ENCODE measurements around the gene CASKIN2. TPM values are rescaled to one million over a fixed set of nuclear protein-coding genes. Genes with fewer than 3 reads are reported as not detected.

Gene CASKIN2
- total RNA-seq, 6 experiments from 2014 or later, result 9.0 to 26.0 (median 12.0) TPM

DNA sequence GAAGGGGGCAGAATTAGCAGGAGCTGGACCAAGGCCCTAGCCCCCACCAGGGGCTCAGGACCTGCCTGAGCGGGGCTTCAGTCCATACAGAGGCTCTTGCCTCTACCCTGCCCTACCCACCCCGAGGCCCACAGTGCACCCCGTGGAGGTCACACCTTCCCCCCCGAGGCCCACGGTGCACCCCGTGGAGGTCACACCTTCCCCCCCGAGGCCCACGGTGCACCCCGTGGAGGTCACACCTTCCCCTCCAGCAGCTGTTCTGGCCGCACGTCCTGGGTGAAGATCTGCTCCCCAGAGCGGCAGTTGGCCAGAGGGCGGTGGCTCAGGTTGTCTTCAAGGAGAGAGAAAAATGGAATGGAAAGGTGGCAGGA, 11.4 kb downstream of the CASKIN2 start:
- H3K4me1 ChIP-seq, result peaks cover 0 to 13% (median 5%) of the 10 kb centered on the region in 4 donors

DNA sequence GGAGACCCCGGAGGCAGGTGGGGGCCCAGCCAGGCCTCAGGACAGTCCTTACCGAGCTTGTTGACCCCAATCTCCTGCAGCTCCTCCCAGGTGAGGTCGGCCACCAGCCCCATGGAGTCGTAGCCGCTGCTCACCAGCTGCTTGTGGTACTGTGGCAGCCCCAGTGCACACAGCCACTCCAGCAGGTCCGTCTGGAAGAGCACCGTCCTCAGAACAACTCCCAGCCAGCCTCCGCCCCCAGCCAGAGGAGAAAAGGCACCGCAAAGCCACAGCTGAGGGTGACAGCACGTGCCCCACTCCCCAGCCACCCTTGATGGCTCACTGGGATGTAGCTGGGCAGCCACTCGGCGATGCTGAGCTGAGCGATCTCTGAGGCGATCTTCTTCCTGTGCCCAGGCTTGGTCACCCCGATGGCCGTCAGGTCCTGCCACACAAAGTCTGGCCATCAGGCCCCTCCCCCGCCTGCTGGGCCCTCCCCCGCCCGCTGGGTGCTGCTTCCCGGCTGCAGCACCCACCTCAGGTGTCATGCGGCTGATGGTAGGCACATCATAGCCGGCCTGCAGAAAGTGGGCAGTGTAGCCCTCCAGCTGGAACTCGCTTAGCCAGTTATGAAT, 11.9 kb downstream of the CASKIN2 start:
- intact Hi-C loops (cut with DNase I), result loop anchor here in 1 of 2 donors (10.0 kb wide), 1 partner anchor 69 kb away; no protein-coding TSS in a partner anchor
- H3K27me3 ChIP-seq, result no peaks in the 10 kb centered on the region
- TF ChIP-seq, protein P1, sequence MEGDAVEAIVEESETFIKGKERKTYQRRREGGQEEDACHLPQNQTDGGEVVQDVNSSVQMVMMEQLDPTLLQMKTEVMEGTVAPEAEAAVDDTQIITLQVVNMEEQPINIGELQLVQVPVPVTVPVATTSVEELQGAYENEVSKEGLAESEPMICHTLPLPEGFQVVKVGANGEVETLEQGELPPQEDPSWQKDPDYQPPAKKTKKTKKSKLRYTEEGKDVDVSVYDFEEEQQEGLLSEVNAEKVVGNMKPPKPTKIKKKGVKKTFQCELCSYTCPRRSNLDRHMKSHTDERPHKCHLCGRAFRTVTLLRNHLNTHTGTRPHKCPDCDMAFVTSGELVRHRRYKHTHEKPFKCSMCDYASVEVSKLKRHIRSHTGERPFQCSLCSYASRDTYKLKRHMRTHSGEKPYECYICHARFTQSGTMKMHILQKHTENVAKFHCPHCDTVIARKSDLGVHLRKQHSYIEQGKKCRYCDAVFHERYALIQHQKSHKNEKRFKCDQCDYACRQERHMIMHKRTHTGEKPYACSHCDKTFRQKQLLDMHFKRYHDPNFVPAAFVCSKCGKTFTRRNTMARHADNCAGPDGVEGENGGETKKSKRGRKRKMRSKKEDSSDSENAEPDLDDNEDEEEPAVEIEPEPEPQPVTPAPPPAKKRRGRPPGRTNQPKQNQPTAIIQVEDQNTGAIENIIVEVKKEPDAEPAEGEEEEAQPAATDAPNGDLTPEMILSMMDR (IDR thresholded peaks at IDR 0.05), result no peak
- TF ChIP-seq POLR2A (IDR thresholded peaks at IDR 0.05), result no peak
- peaks cover 0 to 10% (median 5%) of the 10 kb centered on the region in 4 donors for H3K36me3 ChIP-seq
- DNase-seq, result peak in 1 of 3 donors; percentile 25
- WGBS (ENCODE audit: insufficient coverage, low coverage, low lambda C conversion rate, missing lambda C conversion rate), result 80% methylated on average over 2 of the region's 23 CpGs
- H3K4me3 ChIP-seq, result no peak overlapping the region
- no peak overlapping the region for H3K27ac ChIP-seq
- no peak for ATAC-seq
- peaks cover 0 to 13% (median 5%) of the 10 kb centered on the region in 4 donors for H3K4me1 ChIP-seq
- no peaks in the 10 kb centered on the region for H3K9me3 ChIP-seq

More for the DNA sequence above, 11.4 kb downstream of the CASKIN2 start:
- ATAC-seq (peak in 1 of 4 donors; percentile 1), DNase-seq (peak in 1 of 3 donors; percentile 24)
- TF ChIP-seq POLR2A (IDR thresholded peaks at IDR 0.05), result no peak
- TF ChIP-seq, protein P1 (IDR thresholded peaks at IDR 0.05), result no peak
- Histone ChIP-seq H3K9me3 (no peaks in the 10 kb centered on the region), H3K27ac (peak overlapping the region in 1 of 3 donors; percentile 13), H3K36me3 (peaks cover 0 to 10% (median 5%) of the 10 kb centered on the region in 4 donors), H3K27me3 (no peaks in the 10 kb centered on the region), H3K4me3 (no peak overlapping the region)
- 42% methylated on average over 8 of the region's 13 CpGs for WGBS (ENCODE audit: insufficient coverage, low coverage, low lambda C conversion rate, missing lambda C conversion rate)
- intact Hi-C loops (cut with DNase I), result loop anchor here in 1 of 2 donors (10.0 kb wide), 1 partner anchor 69 kb away; no protein-coding TSS in a partner anchor

DNA sequence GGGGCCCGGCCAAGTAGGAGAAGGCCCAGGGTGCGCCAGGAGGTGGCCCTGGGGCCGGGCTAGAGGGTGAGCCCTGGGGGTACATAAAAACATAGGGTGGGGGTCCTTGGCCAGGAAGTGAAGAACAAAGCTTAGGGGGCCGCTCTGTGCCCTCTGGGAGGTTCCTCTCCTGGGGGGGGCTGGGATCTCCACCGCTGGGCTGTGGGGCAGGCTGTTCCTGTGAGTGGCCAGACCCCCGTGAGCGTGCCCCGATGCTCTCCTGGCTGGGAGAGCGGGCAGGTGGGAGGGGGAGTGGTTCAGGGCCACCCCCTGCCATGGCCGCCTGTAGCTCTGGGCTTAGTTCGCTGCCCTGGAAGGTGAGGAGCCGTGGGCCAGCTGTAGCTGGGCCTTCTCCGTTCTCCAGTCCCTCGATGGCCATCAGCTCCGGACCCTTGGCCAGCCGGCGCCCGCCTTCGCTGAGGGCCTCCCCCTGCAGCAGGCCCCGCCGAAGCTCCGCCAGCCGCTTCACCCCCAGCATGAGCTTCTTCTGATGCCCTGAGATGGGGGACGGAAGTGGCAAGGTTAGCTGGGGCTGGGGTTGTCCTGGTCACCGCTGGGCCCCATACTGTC, 12.5 kb downstream of the CASKIN2 start:
- peaks cover 0 to 13% (median 5%) of the 10 kb centered on the region in 4 donors for H3K4me1 ChIP-seq
- no CpG with 5 or more reads among the region's 25 CpGs for WGBS (ENCODE audit: insufficient coverage, low coverage, low lambda C conversion rate, missing lambda C conversion rate)
- peak in 1 of 3 donors; percentile 26 for DNase-seq
- intact Hi-C loops (cut with DNase I), result loop anchor here in 1 of 2 donors (10.0 kb wide), 1 partner anchor 68 kb away; no protein-coding TSS in a partner anchor
- H3K4me3 ChIP-seq, result no peak overlapping the region
- H3K9me3 ChIP-seq, result no peaks in the 10 kb centered on the region
- no peak overlapping the region for H3K27ac ChIP-seq
- no peaks in the 10 kb centered on the region for H3K27me3 ChIP-seq
- ATAC-seq, result no peak
- no peak for TF ChIP-seq POLR2A (IDR thresholded peaks at IDR 0.05)
- H3K36me3 ChIP-seq, result peaks cover 0 to 10% (median 5%) of the 10 kb centered on the region in 4 donors

DNA sequence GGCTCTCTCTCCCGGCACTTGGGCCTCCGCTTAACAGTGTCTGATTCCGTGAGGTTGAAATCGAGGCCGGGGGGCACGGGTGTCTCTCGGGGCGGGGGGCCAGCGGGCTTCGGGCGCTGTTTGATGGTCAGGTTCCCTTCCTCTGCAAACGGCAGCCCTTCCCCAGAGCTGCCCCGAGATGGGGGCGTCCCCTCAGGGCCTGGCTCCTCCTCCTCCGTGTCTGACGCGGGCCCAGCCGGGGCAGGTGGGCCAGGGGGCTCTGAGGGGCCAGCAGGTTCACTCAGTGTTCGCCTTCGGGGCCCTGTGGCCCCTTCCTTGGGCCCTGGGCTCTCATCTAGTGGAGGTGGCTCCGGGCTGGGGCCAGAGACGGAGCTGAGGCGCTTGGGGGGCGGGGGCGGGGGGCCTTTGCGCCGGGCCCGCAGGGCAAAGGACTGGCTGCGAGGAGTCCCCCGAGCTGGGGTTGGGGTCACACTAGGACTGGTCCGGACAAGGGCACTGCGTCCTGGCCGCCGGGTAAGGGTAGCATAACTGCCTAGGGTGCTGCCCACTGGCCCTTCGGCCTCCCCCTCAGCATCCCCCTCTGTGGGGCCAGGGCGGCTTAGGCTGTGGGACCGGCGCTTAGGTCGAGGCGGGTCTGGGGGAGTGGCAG, 13.1 kb downstream of the CASKIN2 start:
- DNase-seq (peak in 1 of 3 donors; percentile 18), ATAC-seq (no peak)
- no peaks in the 10 kb centered on the region for H3K27me3 ChIP-seq
- peaks cover 0 to 10% (median 5%) of the 10 kb centered on the region in 4 donors for H3K36me3 ChIP-seq
- intact Hi-C loops (cut with DNase I), result loop anchor here in 1 of 2 donors (10.0 kb wide), 1 partner anchor 67 kb away; no protein-coding TSS in a partner anchor
- no peak overlapping the region for H3K27ac ChIP-seq
- no peaks in the 10 kb centered on the region for H3K9me3 ChIP-seq
- H3K4me1 ChIP-seq, result peaks cover 0 to 13% (median 5%) of the 10 kb centered on the region in 4 donors
- TF ChIP-seq, protein P1 (IDR thresholded peaks at IDR 0.05), result no peak
- no peak for TF ChIP-seq POLR2A (IDR thresholded peaks at IDR 0.05)
- no peak overlapping the region for H3K4me3 ChIP-seq
- 98% methylated on average over 8 of the region's 40 CpGs for whole genome bisulfite sequencing (ENCODE audit: insufficient coverage, low coverage, low lambda C conversion rate, missing lambda C conversion rate)
